HG03342 (cell line): Measurements from ENCODE around the gene NAV2.

Experiments
- ATAC-seq: cut with Tn5 transposase; IDR thresholded peaks from one replicate; pipeline ENCODE4 v1.9.1; 2021; ENCODE audit warnings: mild to moderate bottlenecking, moderate library complexity; ENCODE audit not compliant: unreplicated experiment

The NAV2 gene

DNA sequence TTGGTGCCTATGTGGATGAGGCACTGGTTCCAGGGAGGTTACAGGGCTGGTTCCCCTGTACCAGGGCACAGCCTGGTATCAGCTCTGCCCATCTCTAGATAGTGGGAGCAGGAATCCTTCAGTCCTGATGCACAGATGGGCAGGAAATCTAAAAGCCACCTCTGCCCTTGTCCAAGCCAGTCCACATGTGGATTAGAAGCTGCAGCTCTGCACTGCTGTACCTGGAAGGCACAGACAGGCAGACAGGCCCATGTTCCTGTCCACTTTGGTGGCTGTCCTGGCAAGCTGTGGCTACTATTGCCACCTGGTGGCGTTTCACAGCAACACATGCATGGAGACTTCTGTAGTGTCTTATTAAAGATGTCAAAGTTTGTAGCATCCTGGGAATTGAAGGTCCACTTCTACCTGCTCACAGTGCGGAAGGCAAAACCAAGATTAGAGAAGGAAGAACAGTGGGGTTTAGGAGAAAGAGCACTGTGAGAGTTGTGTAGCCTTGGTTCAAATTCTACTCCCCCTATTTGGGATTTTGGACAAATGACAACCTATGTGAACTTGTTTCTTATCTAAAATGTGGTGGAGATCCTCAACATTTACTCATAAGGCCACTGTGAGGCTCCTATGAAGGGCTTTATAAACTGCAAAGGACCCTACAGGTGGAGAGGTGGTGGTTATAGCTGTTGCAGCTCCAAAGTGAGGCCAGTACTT, 30.1 kb downstream of the NAV2 start:
- ATAC-seq, result peak; percentile 79

DNA sequence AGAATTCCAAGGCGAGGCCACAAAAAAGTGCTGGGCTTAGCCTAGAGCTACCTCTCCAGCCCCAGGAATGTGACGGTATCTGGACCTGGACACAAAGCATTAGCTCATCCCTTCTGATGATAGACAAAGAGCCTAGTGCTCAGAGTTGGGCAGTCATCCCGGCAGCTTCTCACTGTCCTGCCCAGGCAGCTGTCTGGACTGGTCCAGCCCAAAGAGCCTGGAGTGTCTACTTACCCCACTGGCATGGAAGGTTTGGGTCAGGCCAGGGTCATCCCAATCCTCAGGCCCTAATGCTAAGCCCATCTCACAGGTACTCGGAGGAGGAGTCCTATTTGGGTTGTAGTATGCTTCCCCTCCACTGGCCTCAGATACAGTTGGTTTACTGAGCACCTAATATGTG, 31.0 kb downstream of the NAV2 start:
- no peak for ATAC-seq

DNA sequence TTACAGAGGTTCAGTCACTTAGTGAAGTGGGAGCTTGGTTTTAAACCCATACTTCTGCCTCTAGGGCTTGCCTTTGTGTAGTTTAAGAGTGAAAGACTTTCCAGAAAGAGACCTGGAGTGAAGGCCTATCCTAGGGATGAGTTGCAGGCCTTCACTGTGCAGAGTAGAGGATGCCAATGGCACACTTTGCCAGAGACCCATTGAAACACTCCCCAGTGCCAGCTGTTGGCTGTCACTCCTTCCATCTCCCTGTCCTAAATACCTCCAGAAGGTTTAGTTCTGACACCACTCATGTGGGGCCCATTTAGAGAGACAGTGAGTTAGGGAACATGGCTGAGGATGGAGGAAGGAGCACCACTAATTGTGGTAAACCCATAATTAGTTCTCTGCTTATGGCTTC, 31.5 kb downstream of the NAV2 start:
- no peak for ATAC-seq

DNA sequence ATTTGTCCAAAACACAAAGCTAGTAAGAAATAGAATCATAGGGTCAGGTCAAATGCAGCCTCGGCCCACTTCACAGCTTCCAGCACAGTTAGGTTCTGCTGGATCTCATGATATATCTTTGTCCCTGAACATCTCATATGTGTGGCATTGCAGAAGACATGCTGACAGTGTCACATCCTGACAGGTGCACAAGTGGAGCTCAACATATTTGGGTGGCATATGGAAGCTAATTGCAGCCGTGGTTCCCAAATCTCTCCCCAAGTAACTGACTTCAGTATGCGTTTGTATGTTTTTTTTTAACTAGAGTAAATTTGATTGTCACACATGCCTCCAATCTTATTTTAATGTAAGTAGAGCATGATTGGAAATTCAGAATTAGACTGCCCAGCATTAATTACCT, 33.4 kb downstream of the NAV2 start:
- ATAC-seq, result no peak

DNA sequence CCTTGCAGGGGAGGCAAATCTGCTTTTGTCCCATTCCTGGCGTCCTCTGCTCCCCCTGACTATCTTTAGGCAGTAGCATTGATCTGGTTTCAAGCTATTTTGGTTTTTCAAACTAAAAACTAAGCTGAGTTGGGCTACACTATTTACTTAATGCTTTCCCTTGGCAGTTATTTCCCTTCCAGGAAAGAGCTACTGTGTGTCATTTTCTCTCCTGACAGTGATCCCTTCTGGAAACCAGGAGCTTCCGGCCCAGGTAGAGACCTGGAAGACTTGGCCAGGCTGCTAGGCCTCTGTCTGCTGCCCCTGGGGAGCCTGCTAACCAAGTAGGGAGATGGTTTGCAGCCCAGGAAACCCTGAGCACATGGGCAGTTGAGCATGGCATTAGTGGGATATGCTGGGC, 35.0 kb downstream of the NAV2 start:
- no peak for ATAC-seq

DNA sequence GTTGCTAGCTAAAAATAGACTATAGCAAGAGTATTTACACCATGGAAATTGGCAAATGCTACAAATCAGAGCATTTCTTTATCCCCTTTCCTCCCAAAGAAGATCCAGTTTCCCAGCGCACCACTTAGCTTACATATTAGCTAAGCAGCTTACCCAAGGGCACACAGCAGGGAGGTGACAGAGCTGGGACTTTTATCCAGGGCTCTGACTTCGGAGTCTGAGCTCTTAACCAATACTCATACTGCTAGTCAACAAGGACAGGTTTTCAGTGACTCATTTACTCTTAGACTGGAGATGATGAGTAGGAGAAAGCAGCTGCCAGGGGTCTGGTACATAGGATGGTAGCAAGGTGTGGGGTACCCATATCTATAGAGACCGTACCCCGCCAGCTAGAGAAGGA, 38.4 kb downstream of the NAV2 start:
- no peak for ATAC-seq

DNA sequence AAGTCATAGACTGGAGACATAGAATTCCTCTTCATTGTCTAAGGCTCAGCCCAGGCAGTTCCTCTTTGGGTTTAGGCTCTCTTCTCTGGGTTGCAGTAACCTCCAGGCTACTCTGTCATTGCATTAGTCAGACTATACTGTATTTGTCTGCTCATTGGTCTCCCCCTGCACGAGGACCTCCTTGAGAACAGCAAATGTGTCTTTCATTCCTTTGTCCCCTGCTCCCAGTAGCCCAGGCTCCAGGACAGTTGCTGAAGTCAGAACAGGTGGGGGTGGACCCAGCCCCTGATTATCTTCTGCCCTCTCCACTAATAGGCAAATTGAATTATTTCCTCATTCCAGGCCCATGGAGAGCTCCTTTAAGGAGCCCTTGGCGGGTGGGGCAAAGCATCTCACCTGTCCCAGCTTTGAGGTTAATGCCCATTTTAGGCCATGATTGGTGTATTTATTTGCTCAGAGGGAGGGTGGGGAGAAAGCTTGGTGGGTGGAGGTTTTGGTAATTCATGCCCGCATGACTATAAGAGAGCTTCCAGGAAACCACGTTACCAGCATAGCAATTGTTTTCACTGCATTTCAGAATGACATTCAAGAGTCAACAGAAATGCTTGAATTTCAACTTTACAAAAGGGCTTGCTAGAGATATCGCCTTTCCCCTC, 40.9 kb downstream of the NAV2 start:
- ATAC-seq, result no peak

DNA sequence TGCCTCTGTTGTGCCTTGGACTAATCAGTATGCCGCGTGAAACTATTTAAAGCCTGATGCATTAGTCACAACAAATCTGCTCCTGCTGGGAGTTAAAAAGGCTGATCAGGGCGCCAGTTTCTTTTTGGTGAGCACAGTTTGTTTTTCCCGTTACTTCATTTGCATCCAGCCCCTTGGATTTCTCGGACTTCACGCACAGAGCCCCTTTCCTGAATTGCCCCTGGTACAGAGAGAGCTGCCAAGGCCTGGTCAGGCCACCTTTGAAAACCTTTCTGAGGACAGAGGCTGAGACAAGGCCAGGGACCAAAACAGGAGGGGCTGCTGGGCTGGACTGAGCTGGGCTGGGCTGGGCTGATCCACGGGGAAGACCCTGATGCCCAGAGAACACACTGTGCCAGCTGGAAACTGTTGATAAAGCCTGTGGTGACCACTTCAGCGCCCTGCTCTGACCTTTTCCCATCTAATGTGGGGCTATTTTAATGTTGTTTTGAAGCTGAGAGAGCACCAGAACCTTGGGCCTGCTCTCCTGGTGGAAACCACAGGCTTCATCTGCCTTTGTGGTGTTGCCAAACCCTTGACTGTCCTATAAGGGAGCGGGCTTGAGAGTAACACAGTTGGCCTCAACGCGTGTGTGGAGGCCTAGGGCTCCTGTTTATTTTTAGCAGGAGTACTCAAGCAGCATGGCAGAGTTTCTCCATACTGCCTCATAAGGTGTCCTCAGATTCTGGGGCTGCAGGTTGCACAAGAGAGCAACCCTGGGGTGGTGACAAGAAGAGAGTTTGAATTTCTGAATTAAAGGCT, 44.2 kb downstream of the NAV2 start:
- no peak for ATAC-seq

DNA sequence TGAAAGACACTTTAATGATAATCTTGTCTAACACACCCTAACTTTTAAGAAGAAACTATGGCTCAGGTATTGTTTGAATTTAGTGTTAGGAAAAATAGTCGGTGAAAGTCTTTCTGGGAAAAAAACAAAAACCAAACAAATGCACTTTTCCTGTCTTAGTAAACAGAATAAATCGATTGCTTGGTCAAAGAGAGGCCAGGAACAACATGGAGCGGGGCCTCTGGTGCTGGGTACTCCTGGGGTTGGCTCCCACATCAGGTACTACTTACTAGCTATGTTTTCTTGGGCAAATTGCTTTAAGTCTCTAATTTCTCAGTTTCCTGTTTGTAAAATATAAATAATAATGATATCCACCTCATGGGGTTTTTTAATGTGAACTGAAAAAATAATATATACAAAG, 46.8 kb downstream of the NAV2 start:
- no peak for ATAC-seq

DNA sequence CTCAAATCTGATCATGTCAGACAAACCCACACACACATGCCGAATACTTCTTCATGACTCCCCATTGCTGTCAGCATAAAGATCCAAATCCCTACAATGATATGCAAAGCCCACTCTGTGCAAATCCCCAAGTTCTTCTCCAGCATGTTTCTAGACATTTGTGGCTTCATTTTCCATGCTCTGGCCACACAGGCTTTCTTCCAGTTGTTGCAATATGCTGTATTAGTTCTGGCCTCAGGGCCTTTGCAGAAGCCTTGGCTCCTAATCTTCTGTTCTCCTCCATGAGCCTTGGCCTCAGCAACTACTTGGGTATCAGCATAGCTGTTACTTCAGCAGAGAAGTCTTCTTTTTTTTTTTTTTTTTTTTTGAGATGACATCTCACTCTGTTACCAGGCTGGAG, 49.6 kb downstream of the NAV2 start:
- ATAC-seq, result no peak

DNA sequence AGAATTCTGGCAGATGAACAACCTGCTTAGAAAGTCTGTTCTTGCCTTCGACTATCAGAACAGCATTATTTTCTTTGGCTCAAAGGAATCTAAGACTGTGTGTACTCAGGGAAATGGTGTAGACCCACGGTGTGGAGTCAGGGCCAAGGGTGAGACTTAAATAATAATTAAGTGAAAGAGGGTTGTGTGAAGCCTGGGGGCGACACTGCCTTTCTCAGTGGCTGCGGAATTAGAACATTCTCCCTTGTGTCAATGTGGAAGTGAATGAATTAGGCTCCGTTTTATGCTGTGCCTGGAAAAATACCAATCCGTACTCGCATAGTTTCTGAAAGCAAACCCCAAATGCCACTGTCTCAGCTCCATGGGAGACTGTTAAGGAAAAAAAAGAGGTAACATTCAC, 50.7 kb downstream of the NAV2 start:
- ATAC-seq, result no peak

DNA sequence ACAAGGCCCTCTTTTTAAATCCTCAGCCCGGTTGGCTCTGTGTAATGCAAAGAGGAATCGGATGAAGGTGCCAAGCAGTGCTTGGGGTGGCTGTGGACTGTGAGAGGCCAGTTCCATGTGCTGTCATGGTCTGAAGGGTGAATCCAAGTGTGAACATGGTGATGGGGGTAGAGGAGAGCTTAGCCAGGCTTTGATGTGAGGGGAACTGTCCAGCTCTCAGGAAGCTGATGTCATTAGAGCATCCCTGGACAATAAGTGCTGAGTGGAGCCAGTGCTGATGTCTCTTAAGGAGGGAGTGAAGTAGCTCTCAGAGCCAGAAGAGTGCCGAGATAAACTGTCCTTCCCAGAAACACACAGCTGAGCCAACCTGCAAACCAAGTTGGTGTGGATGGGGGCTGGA, 53.6 kb downstream of the NAV2 start:
- no peak for ATAC-seq

DNA sequence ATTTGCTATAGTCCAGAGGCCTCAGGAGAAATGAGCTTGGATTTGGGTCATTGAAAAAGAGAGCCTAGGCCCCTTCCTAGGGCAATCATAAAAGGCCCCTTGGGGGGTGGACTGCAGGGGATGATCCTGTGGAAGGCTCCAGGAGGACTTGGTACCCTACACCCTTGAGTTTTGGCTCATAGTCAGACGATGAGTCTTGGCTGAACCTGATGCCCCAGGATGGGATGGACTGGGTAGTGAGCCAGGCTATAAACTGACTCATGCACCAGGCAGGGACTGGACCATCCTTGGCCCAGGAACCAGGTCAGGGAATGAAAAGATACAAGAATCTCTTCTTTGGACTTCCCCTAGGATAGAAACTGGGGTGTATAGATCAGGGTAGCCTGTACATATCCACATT, 54.2 kb downstream of the NAV2 start:
- no peak for ATAC-seq

DNA sequence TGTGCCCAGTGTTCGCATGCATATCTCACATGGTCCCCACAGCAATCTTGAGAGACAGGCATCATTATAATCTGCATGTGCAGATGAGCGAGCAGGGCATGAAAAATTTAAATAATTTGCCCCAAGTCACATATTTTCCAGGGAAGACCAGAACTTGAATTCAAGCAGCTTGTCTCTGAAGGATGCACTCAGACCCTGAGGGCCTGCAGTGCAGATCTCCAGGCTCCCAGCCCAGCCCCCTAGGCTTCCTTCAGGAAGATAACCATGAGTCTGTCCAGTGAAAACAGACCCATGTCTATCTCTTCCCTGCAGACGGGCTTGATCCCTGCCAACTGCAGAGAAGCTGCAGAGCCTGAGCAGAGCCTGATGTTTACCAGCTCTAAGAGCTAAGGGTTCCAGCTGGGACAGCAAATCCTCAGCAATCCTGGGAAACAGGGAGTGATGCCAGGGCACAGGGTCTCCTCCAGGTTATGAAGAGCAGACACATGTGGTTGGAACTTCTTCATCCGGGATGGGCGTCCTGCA, 55.1 kb downstream of the NAV2 start:
- ATAC-seq, result no peak

DNA sequence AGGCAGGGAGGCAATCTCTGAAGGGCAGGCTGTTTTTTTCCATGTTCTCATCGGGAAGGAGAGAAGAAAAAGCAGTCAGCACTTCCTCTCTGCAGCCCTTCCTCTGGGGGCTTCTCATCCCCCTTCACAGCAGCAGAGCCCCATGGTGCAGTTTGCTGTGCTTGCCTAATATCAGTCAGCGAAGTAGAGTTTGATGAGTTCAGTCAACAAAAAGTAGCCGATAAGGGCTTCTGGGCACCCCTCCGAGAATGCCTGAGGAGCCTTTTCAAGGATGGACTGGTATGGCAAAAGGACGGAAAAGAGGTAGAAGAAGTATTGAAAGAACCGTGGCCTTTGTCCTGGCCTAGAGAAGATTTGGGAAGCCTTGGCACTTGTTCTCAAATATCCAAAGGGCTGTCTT, 55.6 kb downstream of the NAV2 start:
- no peak for ATAC-seq

DNA sequence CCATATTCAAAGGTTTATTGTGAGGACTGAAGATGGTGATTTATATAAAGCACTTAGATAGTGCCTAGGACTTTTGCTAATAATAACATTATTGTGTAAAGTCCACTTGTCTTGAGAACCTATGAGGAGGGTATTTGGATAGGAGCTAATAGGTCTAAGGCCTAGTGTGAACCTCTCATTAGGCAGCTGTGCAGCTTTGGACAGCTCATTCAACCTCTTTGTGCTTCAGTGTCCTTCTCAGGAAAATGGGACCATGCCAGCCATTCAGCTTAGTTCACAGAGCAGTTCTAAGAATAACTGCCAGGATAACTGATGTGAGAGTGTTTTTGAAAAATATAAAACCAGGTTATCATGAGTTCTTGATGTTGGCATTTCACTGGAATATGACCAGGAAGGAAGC, 56.2 kb downstream of the NAV2 start:
- no peak for ATAC-seq

DNA sequence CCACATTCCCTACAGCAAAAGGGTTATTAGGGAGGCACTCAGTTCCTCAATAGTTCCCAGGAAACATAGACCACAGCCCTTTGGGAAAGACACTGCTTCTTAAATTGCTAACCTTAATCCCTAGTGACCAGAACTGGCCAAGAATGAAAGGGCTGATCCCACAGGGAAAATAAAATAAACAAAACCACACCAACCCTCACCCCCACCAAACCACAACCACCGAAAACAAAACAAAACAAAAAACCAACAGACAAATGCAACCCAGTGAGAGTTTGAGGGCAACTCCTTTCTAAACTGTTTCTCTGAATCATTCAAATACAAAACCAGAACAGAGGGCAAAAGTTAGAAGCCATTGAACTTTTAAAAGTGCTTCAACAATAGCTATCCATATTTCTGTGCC, 57.2 kb downstream of the NAV2 start:
- no peak for ATAC-seq

DNA sequence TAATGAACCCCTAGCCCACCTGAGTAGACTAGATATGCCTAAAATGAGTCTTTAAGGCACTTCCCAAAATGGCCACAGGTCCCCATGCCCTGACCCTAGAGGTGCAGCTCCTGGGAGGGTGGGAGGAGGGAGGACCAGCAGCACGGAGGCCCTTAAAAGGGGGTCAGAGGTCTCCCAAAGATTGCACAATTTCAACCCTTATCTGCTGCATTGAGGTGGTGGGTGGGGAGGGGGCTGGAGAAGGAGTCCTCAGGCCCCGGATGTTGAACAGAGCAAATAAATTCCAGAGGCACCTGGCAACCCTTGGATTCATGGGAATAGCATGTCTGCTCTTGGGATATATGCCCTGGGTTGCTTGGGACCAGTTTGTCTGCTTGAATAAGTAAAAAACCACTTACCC, 57.6 kb downstream of the NAV2 start:
- ATAC-seq, result no peak

DNA sequence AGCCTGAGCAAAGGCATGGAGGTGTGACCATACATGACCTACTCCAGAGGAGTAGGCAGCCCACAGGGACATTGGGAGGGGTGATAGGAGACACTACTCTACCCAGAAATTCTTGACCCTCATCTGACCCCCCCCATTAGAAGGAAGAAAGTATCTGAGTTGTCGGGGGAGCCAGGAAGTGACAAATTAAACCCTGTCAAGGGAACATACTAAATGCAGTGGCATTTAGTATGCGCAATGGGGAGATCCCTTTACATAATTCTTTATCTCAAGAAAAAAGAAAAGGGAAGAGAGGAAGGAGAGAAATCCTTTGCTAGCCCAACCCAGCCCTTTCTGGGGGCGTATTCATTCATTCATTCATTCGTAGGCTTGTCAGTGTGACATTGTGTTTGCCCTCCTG, 58.8 kb downstream of the NAV2 start:
- no peak for ATAC-seq

DNA sequence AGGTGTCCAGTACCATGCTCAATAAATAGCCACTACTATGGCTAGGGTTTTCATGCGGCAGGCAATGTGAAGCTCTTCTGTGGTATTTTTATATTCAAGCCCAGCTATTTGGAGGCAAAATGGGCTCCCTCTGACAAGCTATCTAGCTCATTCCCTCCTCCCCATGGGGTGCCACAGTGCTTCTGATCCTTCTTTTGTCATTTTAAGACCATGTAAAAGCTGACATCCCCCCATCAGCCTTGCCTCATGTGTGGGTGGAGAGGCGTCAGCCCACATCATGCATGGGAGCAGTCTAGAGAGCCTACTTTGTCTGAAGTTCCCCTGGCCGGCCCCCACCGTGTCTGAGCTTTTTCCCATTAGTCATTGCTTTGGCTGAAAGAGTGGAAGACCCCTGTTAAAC, 59.8 kb downstream of the NAV2 start:
- no peak for ATAC-seq

DNA sequence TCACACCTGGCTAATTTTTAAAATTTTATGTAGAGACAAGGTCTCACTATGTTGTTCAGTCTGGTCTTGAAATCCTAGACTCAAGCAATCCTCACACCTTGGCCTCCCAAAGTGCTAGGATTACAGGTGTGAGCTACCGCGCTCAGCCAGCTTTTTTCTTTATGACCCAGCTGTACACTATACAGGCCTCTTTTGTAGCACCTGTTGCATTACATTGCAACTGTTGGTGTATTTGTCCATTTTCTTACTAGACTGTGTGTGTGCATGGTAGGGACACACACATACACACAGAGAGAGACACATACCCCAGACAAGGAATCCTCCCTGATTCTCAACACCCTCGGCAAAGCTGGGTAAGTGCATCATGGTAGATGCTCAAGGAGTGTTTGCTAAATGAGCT, 61.7 kb downstream of the NAV2 start:
- ATAC-seq, result no peak
